Astrocyte of the spinal cord (primary cell): ENCODE results near the gene ACYP2.
"Not testable (repeated sequence)": the region's sequence is repeated elsewhere in the genome, so short reads cannot be mapped to it uniquely, and the experiment has no call there.

Experiments
- DNase-seq: peaks from one replicate; pipeline ENCODE4 v3.0.0; 2011; ENCODE audit warnings: low read depth, low spot score
- H3K4me3 ChIP-seq: 2 replicates; pipeline ENCODE4 v1.5.1; 2011; ENCODE audit warnings: low read depth, mild to moderate bottlenecking, low read length, moderate library complexity
- in situ Hi-C: cut with HindIII; loops from 2 replicates; pipeline ENCODE4 v1.10.0; 2017; ENCODE audit warnings: low sequenced_read_pairs
- TF ChIP-seq, protein P1 (sequence below): IDR thresholded peaks from 2 replicates; pipeline ENCODE4 v1.5.1; 2012; ENCODE audit warnings: low read depth, mild to moderate bottlenecking, low read length, inconsistent platforms

Gene ACYP2

DNA sequence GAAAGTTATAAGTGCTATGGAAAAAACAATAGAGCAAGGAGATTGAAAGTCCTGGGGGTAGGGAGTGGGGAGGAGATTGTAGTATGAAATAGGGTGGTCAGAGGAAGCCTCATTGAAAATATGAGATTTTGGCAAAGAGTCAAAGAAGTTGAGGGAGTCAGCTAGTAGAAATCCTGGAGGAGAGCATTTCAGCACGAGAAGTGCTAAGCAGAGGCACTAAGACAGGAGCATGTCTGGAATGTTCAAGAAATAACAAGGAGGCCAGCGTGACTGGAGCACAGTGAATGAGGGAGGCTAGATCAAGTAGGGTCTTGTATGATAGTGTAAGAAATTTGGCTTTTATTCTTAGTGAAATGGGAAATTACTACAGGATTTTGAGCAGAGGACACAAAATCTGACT lies 142.8 kb downstream of the ACYP2 start:
- no peak for DNase-seq

DNA sequence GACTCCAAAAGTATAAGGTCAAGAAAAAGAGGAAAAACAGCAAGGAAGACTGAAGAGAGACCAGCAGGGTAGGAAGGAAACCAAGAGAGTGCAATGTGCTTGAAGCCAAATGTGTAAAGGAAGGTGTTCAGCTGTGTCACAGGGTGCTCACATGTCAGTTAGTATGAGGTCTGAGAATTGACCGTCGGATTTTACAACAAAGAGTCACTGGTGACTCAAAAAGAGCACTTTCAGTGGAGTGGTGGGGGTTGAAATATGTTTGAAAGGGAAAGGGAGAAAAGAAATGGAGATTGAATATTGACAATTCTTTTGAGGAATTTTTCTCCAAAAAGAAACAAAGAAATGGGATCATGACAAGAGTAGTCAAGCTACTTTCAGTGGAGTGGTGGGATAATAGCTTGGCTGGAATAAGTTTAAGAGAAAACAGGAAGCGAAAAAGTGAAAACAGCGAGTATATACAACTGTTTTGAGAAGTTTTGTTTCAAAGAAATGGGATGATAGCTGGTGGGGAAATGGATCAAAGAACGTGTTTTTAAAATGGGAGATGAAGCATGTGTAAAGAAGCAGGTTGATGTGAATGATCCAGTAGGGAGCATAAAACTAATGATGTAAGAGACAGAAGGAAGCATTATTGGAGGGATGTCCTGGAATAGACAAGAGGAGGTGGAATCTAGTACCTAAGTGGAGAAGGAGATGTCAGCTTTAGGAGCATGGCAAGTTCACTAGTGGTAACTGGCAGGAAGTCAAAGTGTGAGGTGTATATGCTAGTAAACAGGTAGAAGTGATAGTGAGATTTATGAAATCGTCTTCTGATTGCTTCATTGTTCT lies 144.2 kb downstream of the ACYP2 start:
- in situ Hi-C loops: no loop called here
- no peak overlapping the region for H3K4me3 ChIP-seq
- DNase-seq: no peak
- TF ChIP-seq, protein P1, sequence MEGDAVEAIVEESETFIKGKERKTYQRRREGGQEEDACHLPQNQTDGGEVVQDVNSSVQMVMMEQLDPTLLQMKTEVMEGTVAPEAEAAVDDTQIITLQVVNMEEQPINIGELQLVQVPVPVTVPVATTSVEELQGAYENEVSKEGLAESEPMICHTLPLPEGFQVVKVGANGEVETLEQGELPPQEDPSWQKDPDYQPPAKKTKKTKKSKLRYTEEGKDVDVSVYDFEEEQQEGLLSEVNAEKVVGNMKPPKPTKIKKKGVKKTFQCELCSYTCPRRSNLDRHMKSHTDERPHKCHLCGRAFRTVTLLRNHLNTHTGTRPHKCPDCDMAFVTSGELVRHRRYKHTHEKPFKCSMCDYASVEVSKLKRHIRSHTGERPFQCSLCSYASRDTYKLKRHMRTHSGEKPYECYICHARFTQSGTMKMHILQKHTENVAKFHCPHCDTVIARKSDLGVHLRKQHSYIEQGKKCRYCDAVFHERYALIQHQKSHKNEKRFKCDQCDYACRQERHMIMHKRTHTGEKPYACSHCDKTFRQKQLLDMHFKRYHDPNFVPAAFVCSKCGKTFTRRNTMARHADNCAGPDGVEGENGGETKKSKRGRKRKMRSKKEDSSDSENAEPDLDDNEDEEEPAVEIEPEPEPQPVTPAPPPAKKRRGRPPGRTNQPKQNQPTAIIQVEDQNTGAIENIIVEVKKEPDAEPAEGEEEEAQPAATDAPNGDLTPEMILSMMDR: no peak

More for the DNA sequence above, 142.8 kb downstream of the ACYP2 start:
- H3K4me3 ChIP-seq: no peak overlapping the region
- TF ChIP-seq, protein P1: no peak
- in situ Hi-C loops: no loop called here

DNA sequence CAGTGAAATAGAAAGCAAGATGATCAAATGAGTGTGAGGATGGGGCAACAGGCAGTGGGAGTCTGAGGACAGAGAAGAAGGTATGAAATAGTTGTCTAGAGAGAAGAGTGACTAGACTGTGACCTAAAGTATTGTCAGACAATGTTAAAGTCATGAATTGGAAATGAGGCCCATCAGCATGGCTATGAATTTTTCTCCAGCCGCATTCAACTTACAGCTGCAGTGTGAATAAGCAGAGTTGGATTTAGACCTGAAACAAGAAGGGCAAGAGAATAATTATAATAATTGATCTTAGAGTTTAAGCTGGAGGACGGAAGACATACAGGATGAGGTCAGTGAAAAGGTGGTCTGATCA lies 144.8 kb downstream of the ACYP2 start:
- TF ChIP-seq, protein P1: no peak
- in situ Hi-C loops: no loop called here
- H3K4me3 ChIP-seq: no peak overlapping the region
- DNase-seq: no peak

DNA sequence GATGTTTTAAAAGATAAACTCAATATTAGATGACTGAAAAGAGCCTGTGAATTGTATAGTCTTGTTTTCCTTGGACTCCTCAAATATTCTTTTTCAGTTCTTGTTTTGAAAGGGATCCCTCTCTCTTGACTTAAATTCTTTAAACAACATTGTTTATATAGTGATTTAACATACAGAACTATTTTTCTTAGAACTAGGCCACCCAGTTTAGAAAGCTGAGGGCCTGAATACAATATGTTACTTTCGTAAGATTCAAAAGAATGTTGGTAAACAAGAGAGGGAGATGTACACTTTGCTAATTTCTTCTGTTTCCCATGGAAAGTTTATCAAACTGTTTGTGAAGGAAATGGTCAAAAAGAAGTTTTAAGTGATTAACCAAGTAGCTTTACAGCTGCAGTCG lies 146.1 kb downstream of the ACYP2 start:
- no peak for DNase-seq
- TF ChIP-seq, protein P1: no peak
- no peak overlapping the region for H3K4me3 ChIP-seq
- in situ Hi-C loops: no loop called here

- TF ChIP-seq, protein P1: no peak
- no peak for DNase-seq
- in situ Hi-C loops: no loop called here
- no peak overlapping the region for H3K4me3 ChIP-seq
Observed at GRCh38 chr2:54262015-54262765, 146.8 kb downstream of the ACYP2 start.

- H3K4me3 ChIP-seq, DNase-seq, in situ Hi-C loops: not testable (repeated sequence)
Observed at GRCh38 chr2:54265081-54265480, 149.7 kb downstream of the ACYP2 start.

DNA sequence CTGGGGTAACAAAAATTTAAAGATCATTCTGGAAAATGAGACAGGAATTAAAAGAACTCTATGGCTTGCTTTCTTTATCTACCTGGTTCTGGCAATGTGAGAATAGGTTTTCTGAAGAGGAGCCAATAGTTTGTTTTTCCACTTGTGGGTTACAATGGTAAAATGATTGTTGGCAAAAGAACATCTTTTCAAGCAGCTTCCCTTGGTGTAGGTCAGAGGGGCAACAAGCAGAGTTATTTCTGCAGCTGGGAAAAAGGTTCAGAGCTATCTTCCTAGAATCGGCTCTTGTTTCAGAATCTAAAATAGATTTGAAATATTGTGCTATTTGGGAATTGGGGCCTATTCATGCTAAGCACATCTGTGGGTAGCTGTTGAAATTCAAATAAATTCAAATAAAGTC lies 152.2 kb downstream of the ACYP2 start:
- TF ChIP-seq, protein P1: no peak
- no peak for DNase-seq
- in situ Hi-C loops: no loop called here
- no peak overlapping the region for H3K4me3 ChIP-seq
